Mesendoderm (in vitro differentiated cells): ENCODE measurements around the gene GALNT16.
A peak's percentile ranks its signal among the peaks of the same experiment; 100 is the strongest.

ENCODE experiments used
- DNase-seq: peaks from one replicate; pipeline ENCODE4 v3.0.0; 2013
- H2AK5ac ChIP-seq: 2 replicates; pipeline ENCODE4 v1.6.1; 2013; ENCODE audit warnings: low read length, inconsistent platforms
- H2BK120ac ChIP-seq: 2 replicates; pipeline ENCODE4 v1.6.1; 2013; ENCODE audit warnings: low read depth, mild to moderate bottlenecking, low read length, moderate library complexity, mixed read lengths
- H2BK15ac ChIP-seq: replicated peaks from 2 replicates; pipeline ENCODE4 v1.6.1; 2013; ENCODE audit warnings: low read depth, mild to moderate bottlenecking, moderate library complexity
- H2BK5ac ChIP-seq: 2 replicates; pipeline ENCODE4 v1.6.1; 2013; ENCODE audit warnings: low read length, inconsistent platforms
- H3K18ac ChIP-seq: 2 replicates; pipeline ENCODE4 v1.6.1; 2013; ENCODE audit warnings: mild to moderate bottlenecking, low read length, mixed read lengths
- H3K23ac ChIP-seq: one replicate; pipeline ENCODE4 v1.6.1; 2013; ENCODE audit warnings: low read length
- H3K27ac ChIP-seq: 2 replicates; pipeline ENCODE4 v1.5.1; 2013; ENCODE audit warnings: low read depth, mild to moderate bottlenecking, inconsistent platforms, low read length, moderate library complexity
- H3K27me3 ChIP-seq: 2 replicates; pipeline ENCODE4 v1.6.1; 2013; ENCODE audit warnings: low read length, control low read depth, mild to moderate bottlenecking, inconsistent platforms; ENCODE audit not compliant: insufficient read depth, poor library complexity
- H3K36me3 ChIP-seq: 2 replicates; pipeline ENCODE4 v1.6.1; 2013; ENCODE audit warnings: low read length, inconsistent platforms; ENCODE audit not compliant: control insufficient read depth, insufficient read depth
- H3K4ac ChIP-seq: one replicate; pipeline ENCODE4 v1.6.1; 2013; ENCODE audit warnings: low read depth, mild to moderate bottlenecking, low read length, moderate library complexity
- H3K4me1 ChIP-seq: 2 replicates; pipeline ENCODE4 v1.6.1; 2013; ENCODE audit warnings: low read depth, low read length, inconsistent platforms; ENCODE audit not compliant: control insufficient read depth
- H3K4me2 ChIP-seq: 2 replicates; pipeline ENCODE4 v1.6.1; 2013; ENCODE audit warnings: low read length
- H3K4me3 ChIP-seq: 2 replicates; pipeline ENCODE4 v1.5.1; 2013; ENCODE audit warnings: mild to moderate bottlenecking, low read length
- H3K56ac ChIP-seq: one replicate; pipeline ENCODE4 v1.6.1; 2013; ENCODE audit warnings: low read length
- H3K79me1 ChIP-seq: 2 replicates; pipeline ENCODE4 v1.6.1; 2013; ENCODE audit warnings: low read length, inconsistent platforms
- H3K79me2 ChIP-seq: 2 replicates; pipeline ENCODE4 v1.6.1; 2013; ENCODE audit warnings: mild to moderate bottlenecking, low read length; ENCODE audit not compliant: control insufficient read depth, insufficient read depth
- H3K9ac ChIP-seq: 2 replicates; pipeline ENCODE4 v1.6.1; 2013; ENCODE audit warnings: low read length, inconsistent platforms
- H4K5ac ChIP-seq: one replicate; pipeline ENCODE4 v1.6.1; 2013; ENCODE audit warnings: low read length
- H4K8ac ChIP-seq: one replicate; pipeline ENCODE4 v1.6.1; 2013; ENCODE audit warnings: low read depth, mild to moderate bottlenecking, control low read depth, low read length, moderate library complexity
- WGBS: extraction: QIAGEN DNeasy Blood & Tissue Kit; methylation state at CpG from one replicate; pipeline ENCODE4 v1.1.7; 2013; ENCODE audit warnings: low lambda C conversion rate, missing lambda C conversion rate; ENCODE audit not compliant: insufficient coverage; ENCODE audit errors: extremely low coverage; 5-methylcytosine and 5-hydroxymethylcytosine counted together

The GALNT16 gene

GRCh38 chr14:69339426-69339825, 79.5 kb downstream of the GALNT16 start:
- H2AK5ac ChIP-seq = no peak overlapping the region
- no peaks in the 10 kb centered on the region for H3K79me2 ChIP-seq
- H3K4me2 ChIP-seq = no peak overlapping the region
- no peaks in the 10 kb centered on the region for H3K4me1 ChIP-seq
- WGBS = no CpG with 5 or more reads among the region's 13 CpGs
- no peak overlapping the region for H2BK15ac ChIP-seq
- H3K79me1 ChIP-seq = no peaks in the 10 kb centered on the region
- no peak overlapping the region for H3K4me3 ChIP-seq
- no peak overlapping the region for H3K18ac ChIP-seq
- H3K27ac ChIP-seq = no peak overlapping the region
- H3K36me3 ChIP-seq = no peaks in the 10 kb centered on the region
- no peak overlapping the region for H4K5ac ChIP-seq
- DNase-seq = no peak
- no peak overlapping the region for H3K9ac ChIP-seq
- no peak overlapping the region for H2BK120ac ChIP-seq
- no peak overlapping the region for H3K56ac ChIP-seq
- no peaks in the 10 kb centered on the region for H3K27me3 ChIP-seq
- no peak overlapping the region for H3K4ac ChIP-seq
- H2BK5ac ChIP-seq = no peak overlapping the region
- H4K8ac ChIP-seq = no peak overlapping the region
- H3K23ac ChIP-seq = no peak overlapping the region

GRCh38 chr14:69342928-69343525, 83.1 kb downstream of the GALNT16 start:
- Histone ChIP-seq H3K36me3 (no peaks in the 10 kb centered on the region), H3K18ac (no peak overlapping the region), H3K4me1 (no peaks in the 10 kb centered on the region), H4K5ac (no peak overlapping the region), H3K4me2 (no peak overlapping the region), H4K8ac (no peak overlapping the region), H3K27me3 (no peaks in the 10 kb centered on the region), H3K27ac (no peak overlapping the region), H3K4ac (no peak overlapping the region), H3K56ac (no peak overlapping the region), H2BK120ac (no peak overlapping the region), H3K9ac (no peak overlapping the region), H3K79me1 (no peaks in the 10 kb centered on the region), H2BK5ac (no peak overlapping the region), H2BK15ac (no peak overlapping the region), H3K23ac (no peak overlapping the region), H3K79me2 (no peaks in the 10 kb centered on the region), H2AK5ac (no peak overlapping the region), H3K4me3 (no peak overlapping the region)
- DNase-seq = no peak
- WGBS = no CpG with 5 or more reads among the region's 8 CpGs

- no peak overlapping the region for H2BK120ac ChIP-seq
- H3K4me3 ChIP-seq = no peak overlapping the region
- H2BK15ac ChIP-seq = no peak overlapping the region
- no peak overlapping the region for H4K5ac ChIP-seq
- H3K9ac ChIP-seq = no peak overlapping the region
- no peak overlapping the region for H3K4me2 ChIP-seq
- H2BK5ac ChIP-seq = no peak overlapping the region
- H3K79me2 ChIP-seq = no peaks in the 10 kb centered on the region
- no peak overlapping the region for H3K56ac ChIP-seq
- H2AK5ac ChIP-seq = no peak overlapping the region
- no peaks in the 10 kb centered on the region for H3K79me1 ChIP-seq
- H3K4ac ChIP-seq = no peak overlapping the region
- no peaks in the 10 kb centered on the region for H3K27me3 ChIP-seq
- WGBS = no CpG with 5 or more reads among the region's 3 CpGs
- no peaks in the 10 kb centered on the region for H3K36me3 ChIP-seq
- H3K23ac ChIP-seq = peak overlapping the region; percentile 66
- no peak for DNase-seq
- H4K8ac ChIP-seq = no peak overlapping the region
- peaks cover under 1% of the 10 kb centered on the region for H3K4me1 ChIP-seq
- no peak overlapping the region for H3K27ac ChIP-seq
- no peak overlapping the region for H3K18ac ChIP-seq
These were observed 84.2 kb downstream of the GALNT16 start for GRCh38 chr14:69344171-69344570.

- Histone ChIP-seq H3K4me1 (peaks cover 2% of the 10 kb centered on the region), H2BK15ac (no peak overlapping the region), H3K27ac (no peak overlapping the region), H3K18ac (no peak overlapping the region), H3K27me3 (no peaks in the 10 kb centered on the region), H3K4me3 (no peak overlapping the region), H3K79me2 (no peaks in the 10 kb centered on the region), H3K56ac (no peak overlapping the region), H3K79me1 (no peaks in the 10 kb centered on the region), H3K4me2 (no peak overlapping the region), H3K9ac (no peak overlapping the region), H2BK120ac (no peak overlapping the region), H2BK5ac (no peak overlapping the region), H3K36me3 (no peaks in the 10 kb centered on the region), H3K4ac (no peak overlapping the region), H4K8ac (no peak overlapping the region), H2AK5ac (no peak overlapping the region), H4K5ac (no peak overlapping the region), H3K23ac (no peak overlapping the region)
- WGBS = no CpG with 5 or more reads among the region's 4 CpGs
- DNase-seq = peak; percentile 55
These were observed 85.4 kb downstream of the GALNT16 start for GRCh38 chr14:69345402-69345801.

GRCh38 chr14:69346710-69347109, 86.8 kb downstream of the GALNT16 start:
- H3K23ac ChIP-seq = no peak overlapping the region
- no peak overlapping the region for H3K9ac ChIP-seq
- H2AK5ac ChIP-seq = no peak overlapping the region
- H3K4me2 ChIP-seq = no peak overlapping the region
- no peak overlapping the region for H2BK120ac ChIP-seq
- no peak overlapping the region for H3K4ac ChIP-seq
- no peak overlapping the region for H3K4me3 ChIP-seq
- peaks cover 4% of the 10 kb centered on the region for H3K4me1 ChIP-seq
- H2BK5ac ChIP-seq = no peak overlapping the region
- no CpG with 5 or more reads among the region's 9 CpGs for WGBS
- no peaks in the 10 kb centered on the region for H3K27me3 ChIP-seq
- no peaks in the 10 kb centered on the region for H3K36me3 ChIP-seq
- H2BK15ac ChIP-seq = no peak overlapping the region
- H3K18ac ChIP-seq = no peak overlapping the region
- no peaks in the 10 kb centered on the region for H3K79me1 ChIP-seq
- DNase-seq = peak; percentile 77
- H3K27ac ChIP-seq = no peak overlapping the region
- H3K56ac ChIP-seq = no peak overlapping the region
- H3K79me2 ChIP-seq = no peaks in the 10 kb centered on the region
- no peak overlapping the region for H4K5ac ChIP-seq
- no peak overlapping the region for H4K8ac ChIP-seq

- no peak overlapping the region for H3K56ac ChIP-seq
- no peaks in the 10 kb centered on the region for H3K79me2 ChIP-seq
- no CpG with 5 or more reads among the region's 11 CpGs for WGBS
- H3K4me2 ChIP-seq = no peak overlapping the region
- H3K4me3 ChIP-seq = no peak overlapping the region
- no peak overlapping the region for H4K5ac ChIP-seq
- H3K36me3 ChIP-seq = no peaks in the 10 kb centered on the region
- H2BK15ac ChIP-seq = no peak overlapping the region
- peak; percentile 64 for DNase-seq
- no peak overlapping the region for H3K9ac ChIP-seq
- no peak overlapping the region for H3K27ac ChIP-seq
- H2BK5ac ChIP-seq = no peak overlapping the region
- no peak overlapping the region for H3K23ac ChIP-seq
- no peaks in the 10 kb centered on the region for H3K27me3 ChIP-seq
- H2BK120ac ChIP-seq = no peak overlapping the region
- no peak overlapping the region for H3K18ac ChIP-seq
- H3K79me1 ChIP-seq = no peaks in the 10 kb centered on the region
- no peak overlapping the region for H3K4ac ChIP-seq
- H4K8ac ChIP-seq = no peak overlapping the region
- peaks cover 4% of the 10 kb centered on the region for H3K4me1 ChIP-seq
- H2AK5ac ChIP-seq = no peak overlapping the region
These were observed 89.3 kb downstream of the GALNT16 start for GRCh38 chr14:69349091-69349777.
